ENCODE measurements around the gene TRDN.

GRCh38 chr6:123562677-123563076, 74.1 kb downstream of the TRDN start:
- TF ChIP-seq CTCF (IDR thresholded peaks at IDR 0.05; ENCODE audit: low read depth, low read length, poor library complexity, severe bottlenecking) (no peak), EZH2phosphoT487 (IDR thresholded peaks at IDR 0.05; ENCODE audit: borderline replicate concordance, low read length) (no peak)

Measured in DOHH2 (cell line).